PC-9 (cell line): ENCODE results near the gene PSME1. TPM values are rescaled to one million over a fixed set of nuclear protein-coding genes. Genes with fewer than 3 reads are reported as not detected.

Source experiments
- BruUV-seq: library from RNA; stranded (reverse); fragments of 400-500 nt; replicated peaks from 2 replicates; lab custom pipeline; 2021; lab: Mats Ljungman, UMichigan
- CTCF ChIA-PET: fragments of 300-600 bp; sonication (Branson Sonifier 250); formaldehyde crosslinking; loops from one replicate; lab custom pipeline; 2022; ENCODE audit warnings: antibody characterized with exemption; lab: Charles Lee
- POLR2A ChIA-PET: fragments of 300-600 bp; sonication (Branson Sonifier 250); formaldehyde crosslinking; loops from one replicate; lab custom pipeline; 2022; ENCODE audit warnings: antibody characterized with exemption; ENCODE audit not compliant: unreplicated experiment; lab: Charles Lee
- DNase-seq, 2 experiments: peaks; one replicate each; pipeline versions ENCODE4 v3.0.0 to v3.0.0-alpha.2; 2015 to 2022; ENCODE audit warnings: mixed read lengths in 1 of 2
- H2AFZ ChIP-seq: fragments of 200-600 bp; sonication (generic); 2 replicates; pipeline ENCODE4 v1.8.1; 2017; ENCODE audit warnings: antibody characterized with exemption
- H3F3A ChIP-seq: fragments of 200-600 bp; sonication (generic); 2 replicates; pipeline ENCODE4 v1.8.1; 2017; ENCODE audit warnings: antibody characterized with exemption, mild to moderate bottlenecking, low read depth; ENCODE audit not compliant: insufficient read depth
- H3K27ac ChIP-seq: fragments of 200-600 bp; sonication (generic); 2 replicates; pipeline ENCODE4 v1.6.1; 2016; ENCODE audit warnings: mixed run types
- H3K27me3 ChIP-seq: fragments of 200-600 bp; sonication (generic); 2 replicates; pipeline ENCODE4 v1.6.1; 2016; ENCODE audit warnings: low read depth, mixed run types; ENCODE audit not compliant: insufficient read depth
- H3K36me3 ChIP-seq: fragments of 200-600 bp; sonication (generic); 2 replicates; pipeline ENCODE4 v1.6.1; 2016; ENCODE audit warnings: low read depth, mixed run types
- H3K4me1 ChIP-seq: fragments of 200-600 bp; sonication (generic); replicated peaks from 2 replicates; pipeline ENCODE4 v1.6.1; 2016; ENCODE audit warnings: mixed run types; ENCODE audit not compliant: insufficient read depth
- H3K4me2 ChIP-seq: fragments of 200-600 bp; sonication (generic); 2 replicates; pipeline ENCODE4 v1.6.1; 2017; ENCODE audit warnings: mixed run types
- H3K4me3 ChIP-seq: fragments of 200-600 bp; sonication (generic); 2 replicates; pipeline ENCODE4 v1.6.1; 2016; ENCODE audit warnings: mixed run types
- H3K79me2 ChIP-seq: fragments of 200-600 bp; sonication (generic); 2 replicates; pipeline ENCODE4 v1.6.1; 2017; ENCODE audit warnings: low read depth, mixed run types
- H3K9me2 ChIP-seq: fragments of 200-600 bp; sonication (generic); 2 replicates; pipeline ENCODE4 v1.8.1; 2017; ENCODE audit warnings: mild to moderate bottlenecking; ENCODE audit not compliant: insufficient read depth
- H3K9me3 ChIP-seq: fragments of 200-600 bp; sonication (generic); 2 replicates; pipeline ENCODE4 v1.8.1; 2016; ENCODE audit warnings: low read depth; ENCODE audit not compliant: insufficient read depth
- H4K20me1 ChIP-seq: fragments of 200-600 bp; sonication (generic); 2 replicates; pipeline ENCODE4 v1.8.1; 2017; ENCODE audit not compliant: insufficient read depth
- EZH2 ChIP-seq: fragments of 200-600 bp; sonication (generic); IDR thresholded peaks from 2 replicates; pipeline ENCODE4 v1.8.0; 2017; ENCODE audit warnings: antibody characterized with exemption, low read depth
- intact Hi-C: fragments of 100-400 bp; cut with micrococcal nuclease; formaldehyde crosslinking; loops from one replicate; pipeline ENCODE4 v1.10.0; 2022; ENCODE audit not compliant: unreplicated experiment
- total RNA-seq: library from RNA; stranded (reverse); gene quantifications from 2 replicates; pipeline ENCODE4 v1.2.3, GENCODE V29; 2021
- TF ChIP-seq, protein P1 (sequence below): fragments of 200-600 bp; sonication (generic); conservative IDR thresholded peaks from 2 replicates; pipeline ENCODE4 v1.6.1; 2017; ENCODE audit warnings: mixed run types, antibody characterized with exemption, mild to moderate bottlenecking, moderate library complexity

PSME1 gene
- total RNA-seq, 1 experiment from 2014 or later = 174 TPM

DNA sequence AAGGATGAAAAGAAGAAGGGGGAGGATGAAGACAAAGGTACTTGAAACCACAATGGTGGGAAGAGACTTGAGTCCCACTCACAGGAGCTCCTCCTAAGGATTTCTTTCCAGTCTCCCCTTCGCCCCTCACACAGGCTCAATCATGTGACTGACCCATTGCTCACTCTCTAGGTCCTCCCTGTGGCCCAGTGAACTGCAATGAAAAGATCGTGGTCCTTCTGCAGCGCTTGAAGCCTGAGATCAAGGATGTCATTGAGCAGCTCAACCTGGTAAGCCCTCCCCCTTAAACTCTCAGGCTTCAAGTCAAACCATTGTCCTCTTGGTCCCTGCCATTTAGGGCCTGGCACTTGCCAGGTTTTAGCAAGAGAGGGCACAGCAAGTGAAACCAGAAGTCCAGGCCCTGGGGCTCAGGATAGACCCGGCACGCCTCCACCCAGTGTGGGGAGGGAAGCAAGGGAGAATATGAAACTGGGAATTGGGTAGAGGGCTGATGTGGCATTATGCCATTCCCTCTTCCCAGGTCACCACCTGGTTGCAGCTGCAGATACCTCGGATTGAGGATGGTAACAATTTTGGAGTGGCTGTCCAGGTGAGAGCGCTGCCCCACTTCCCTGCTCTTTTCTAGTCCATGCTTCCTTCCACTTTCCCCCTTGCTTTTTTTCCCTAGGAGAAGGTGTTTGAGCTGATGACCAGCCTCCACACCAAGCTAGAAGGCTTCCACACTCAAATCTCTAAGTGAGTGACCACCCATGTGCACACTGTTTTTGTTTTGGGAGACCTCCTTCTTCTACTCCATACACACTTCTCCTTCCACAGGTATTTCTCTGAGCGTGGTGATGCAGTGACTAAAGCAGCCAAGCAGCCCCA is 1.8 kb downstream of the PSME1 start:
- POLR2A ChIA-PET = interaction anchor here (0.6 to 0.8 kb wide), 3 partner anchors 8 to 294 kb away, joined by 4 to 5 read pairs (median 5); partner anchors contain the start of gene TM9SF1
- no peaks in the 10 kb centered on the region for H3K9me3 ChIP-seq
- H3K4me1 ChIP-seq = peaks cover 20% of the 10 kb centered on the region
- peaks cover 14% of the 10 kb centered on the region for H3F3A ChIP-seq
- no peaks in the 10 kb centered on the region for H3K27me3 ChIP-seq
- no peaks in the 10 kb centered on the region for H4K20me1 ChIP-seq
- DNase-seq = no peak
- H2AFZ ChIP-seq = no peak overlapping the region
- no peaks in the 10 kb centered on the region for H3K36me3 ChIP-seq
- TF ChIP-seq, protein P1, sequence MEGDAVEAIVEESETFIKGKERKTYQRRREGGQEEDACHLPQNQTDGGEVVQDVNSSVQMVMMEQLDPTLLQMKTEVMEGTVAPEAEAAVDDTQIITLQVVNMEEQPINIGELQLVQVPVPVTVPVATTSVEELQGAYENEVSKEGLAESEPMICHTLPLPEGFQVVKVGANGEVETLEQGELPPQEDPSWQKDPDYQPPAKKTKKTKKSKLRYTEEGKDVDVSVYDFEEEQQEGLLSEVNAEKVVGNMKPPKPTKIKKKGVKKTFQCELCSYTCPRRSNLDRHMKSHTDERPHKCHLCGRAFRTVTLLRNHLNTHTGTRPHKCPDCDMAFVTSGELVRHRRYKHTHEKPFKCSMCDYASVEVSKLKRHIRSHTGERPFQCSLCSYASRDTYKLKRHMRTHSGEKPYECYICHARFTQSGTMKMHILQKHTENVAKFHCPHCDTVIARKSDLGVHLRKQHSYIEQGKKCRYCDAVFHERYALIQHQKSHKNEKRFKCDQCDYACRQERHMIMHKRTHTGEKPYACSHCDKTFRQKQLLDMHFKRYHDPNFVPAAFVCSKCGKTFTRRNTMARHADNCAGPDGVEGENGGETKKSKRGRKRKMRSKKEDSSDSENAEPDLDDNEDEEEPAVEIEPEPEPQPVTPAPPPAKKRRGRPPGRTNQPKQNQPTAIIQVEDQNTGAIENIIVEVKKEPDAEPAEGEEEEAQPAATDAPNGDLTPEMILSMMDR = no peak
- TF ChIP-seq EZH2 = no peak
- no peak overlapping the region for H3K4me3 ChIP-seq
- H3K4me2 ChIP-seq = no peak overlapping the region; the same call in 1 of the 2 replicates
- intact Hi-C loops = no loop called here
- no TSS peak for BruUV-seq
- CTCF ChIA-PET = no interaction called here
- H3K9me2 ChIP-seq = no peaks in the 10 kb centered on the region
- peaks cover 21% of the 10 kb centered on the region for H3K79me2 ChIP-seq
- no peak overlapping the region for H3K27ac ChIP-seq

DNA sequence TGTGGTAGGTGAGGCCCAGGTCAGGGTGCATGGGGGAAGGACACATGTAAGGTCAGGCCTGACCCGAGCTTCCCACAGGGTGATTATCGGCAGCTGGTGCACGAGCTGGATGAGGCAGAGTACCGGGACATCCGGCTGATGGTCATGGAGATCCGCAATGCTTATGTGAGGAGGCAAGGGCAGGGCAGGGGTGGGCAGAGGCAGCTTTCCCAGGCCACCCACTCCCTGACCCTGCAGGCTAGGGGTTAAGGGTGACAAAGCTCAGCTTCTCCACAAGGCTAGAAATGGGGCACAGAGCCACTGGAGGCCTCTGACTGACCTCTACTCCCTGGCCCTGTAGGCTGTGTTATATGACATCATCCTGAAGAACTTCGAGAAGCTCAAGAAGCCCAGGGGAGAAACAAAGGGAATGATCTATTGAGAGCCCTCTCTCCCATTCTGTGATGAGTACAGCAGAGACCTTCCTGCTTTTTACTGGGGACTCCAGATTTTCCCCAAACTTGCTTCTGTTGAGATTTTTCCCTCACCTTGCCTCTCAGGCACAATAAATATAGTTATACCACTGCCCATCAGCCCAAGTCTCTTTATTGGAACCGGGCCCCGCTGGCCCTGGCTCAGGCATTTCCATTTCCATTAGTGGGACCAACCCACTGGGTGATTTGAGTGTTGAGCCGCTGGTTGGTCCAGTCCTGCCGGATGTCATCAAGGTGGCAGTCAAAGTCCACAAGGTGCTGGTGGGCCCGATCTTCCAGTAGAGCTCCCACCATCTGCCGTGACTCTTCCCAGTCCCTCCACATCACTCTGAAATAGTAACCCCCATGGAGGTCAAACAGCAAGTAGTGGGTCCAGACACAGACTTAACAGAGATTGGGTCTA is 2.6 kb downstream of the PSME1 start:
- POLR2A ChIA-PET = no interaction called here
- H4K20me1 ChIP-seq = no peaks in the 10 kb centered on the region
- no peaks in the 10 kb centered on the region for H3K36me3 ChIP-seq
- no peak overlapping the region for H3K27ac ChIP-seq
- H3K4me2 ChIP-seq = peak overlapping the region; percentile 85; the same call in 1 of the 2 replicates
- H3K27me3 ChIP-seq = no peaks in the 10 kb centered on the region
- H3K9me2 ChIP-seq = no peaks in the 10 kb centered on the region
- TF ChIP-seq, protein P1 = no peak
- no peak for TF ChIP-seq EZH2
- intact Hi-C loops = no loop called here
- H3K4me3 ChIP-seq = no peak overlapping the region
- H3K9me3 ChIP-seq = no peaks in the 10 kb centered on the region
- DNase-seq = no peak
- no TSS peak for BruUV-seq
- peaks cover 14% of the 10 kb centered on the region for H3F3A ChIP-seq
- no peak overlapping the region for H2AFZ ChIP-seq
- peaks cover 20% of the 10 kb centered on the region for H3K4me1 ChIP-seq
- peaks cover 21% of the 10 kb centered on the region for H3K79me2 ChIP-seq
- CTCF ChIA-PET = no interaction called here

DNA sequence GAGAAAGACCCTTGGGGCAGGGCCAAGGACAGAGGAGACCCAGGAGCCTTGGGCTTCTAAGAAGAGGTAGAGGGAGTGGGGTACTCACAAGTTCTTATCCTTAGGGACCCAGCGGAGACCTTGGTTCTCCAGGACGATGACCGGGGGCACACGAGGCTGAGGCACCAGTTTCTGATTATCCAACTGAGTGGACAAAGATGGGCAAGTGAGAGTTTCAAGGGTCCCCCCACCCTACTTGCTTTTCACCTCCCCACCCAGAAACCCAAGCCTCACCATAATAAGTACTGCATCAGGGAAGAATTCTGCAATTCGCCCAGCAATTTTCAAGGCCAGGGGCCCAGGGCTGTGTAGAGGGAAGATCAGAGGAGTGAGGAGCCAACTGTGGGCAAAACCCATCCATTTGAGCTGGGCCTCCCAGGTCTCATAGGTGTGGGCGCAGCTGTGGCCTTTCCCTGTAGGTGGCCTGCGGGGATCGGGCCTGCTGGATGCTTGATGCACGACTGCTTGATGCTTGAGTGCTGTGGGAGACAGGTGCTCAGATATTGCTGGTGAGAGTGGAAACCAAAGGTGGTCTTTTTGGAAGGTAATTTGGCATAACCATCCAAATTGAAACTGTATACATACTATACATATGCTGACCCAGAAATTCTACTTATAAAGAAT is 3.4 kb downstream of the PSME1 start:
- POLR2A ChIA-PET = no interaction called here
- Histone ChIP-seq H3K9me2 (no peaks in the 10 kb centered on the region), H3K4me2 (peak overlapping the region; percentile 85), H2AFZ (no peak overlapping the region), H3K4me1 (peaks cover 20% of the 10 kb centered on the region), H3F3A (peaks cover 14% of the 10 kb centered on the region), H3K9me3 (no peaks in the 10 kb centered on the region), H3K4me3 (peak overlapping the region; percentile 74; the same call in 1 of the 2 replicates), H3K79me2 (peaks cover 21% of the 10 kb centered on the region), H3K27me3 (no peaks in the 10 kb centered on the region), H3K27ac (no peak overlapping the region), H4K20me1 (no peaks in the 10 kb centered on the region), H3K36me3 (no peaks in the 10 kb centered on the region)
- CTCF ChIA-PET = no interaction called here
- intact Hi-C loops = no loop called here
- DNase-seq = no peak
- TF ChIP-seq, protein P1 = no peak
- TF ChIP-seq EZH2 = no peak
- no TSS peak for BruUV-seq
